Neuron (in vitro differentiated cells): ENCODE data around the gene CD3D.

Experiments
- H2AFZ ChIP-seq: one replicate; pipeline ENCODE4 v1.6.1; 2013; ENCODE audit warnings: low read depth, mild to moderate bottlenecking, inconsistent platforms, low read length, moderate library complexity
- H3K27me3 ChIP-seq: one replicate; pipeline ENCODE4 v1.6.1; 2013; ENCODE audit warnings: low read length; ENCODE audit not compliant: insufficient read depth
- H3K36me3 ChIP-seq: one replicate; pipeline ENCODE4 v1.6.1; 2013; ENCODE audit warnings: low read length; ENCODE audit not compliant: insufficient read depth
- H3K4me1 ChIP-seq: one replicate; pipeline ENCODE4 v1.6.1; 2013; ENCODE audit warnings: low read length; ENCODE audit not compliant: insufficient read depth
- H3K4me3 ChIP-seq: 2 replicates; pipeline ENCODE4 v1.5.1; 2013; ENCODE audit warnings: mild to moderate bottlenecking, low read length, moderate library complexity
- H3K9me3 ChIP-seq: one replicate; pipeline ENCODE4 v1.6.1; 2013; ENCODE audit warnings: low read length

CD3D gene

DNA sequence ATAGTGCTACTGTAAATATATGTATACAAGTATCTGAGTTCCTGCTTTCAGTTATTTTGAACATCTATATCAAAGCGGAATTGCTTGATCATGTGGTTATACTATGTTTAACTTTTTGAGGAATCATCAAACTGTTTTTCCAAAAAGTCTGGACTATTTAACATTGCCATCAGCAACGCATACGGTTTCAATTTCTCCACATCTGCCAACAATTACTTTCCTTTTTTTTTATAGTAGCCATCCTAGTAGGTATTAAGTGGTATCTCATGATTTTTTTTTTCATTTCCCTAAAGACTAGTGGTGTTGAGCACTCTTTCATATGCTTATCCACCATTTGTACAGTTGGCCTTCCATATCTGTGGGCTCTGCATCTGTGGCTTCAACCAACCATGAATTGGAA lies 15.6 kb upstream of the CD3D start:
- Histone ChIP-seq H3K4me1 (peaks cover 5% of the 10 kb centered on the region), H2AFZ (no peak overlapping the region), H3K9me3 (no peaks in the 10 kb centered on the region), H3K36me3 (no peaks in the 10 kb centered on the region), H3K27me3 (no peaks in the 10 kb centered on the region), H3K4me3 (no peak overlapping the region)

DNA sequence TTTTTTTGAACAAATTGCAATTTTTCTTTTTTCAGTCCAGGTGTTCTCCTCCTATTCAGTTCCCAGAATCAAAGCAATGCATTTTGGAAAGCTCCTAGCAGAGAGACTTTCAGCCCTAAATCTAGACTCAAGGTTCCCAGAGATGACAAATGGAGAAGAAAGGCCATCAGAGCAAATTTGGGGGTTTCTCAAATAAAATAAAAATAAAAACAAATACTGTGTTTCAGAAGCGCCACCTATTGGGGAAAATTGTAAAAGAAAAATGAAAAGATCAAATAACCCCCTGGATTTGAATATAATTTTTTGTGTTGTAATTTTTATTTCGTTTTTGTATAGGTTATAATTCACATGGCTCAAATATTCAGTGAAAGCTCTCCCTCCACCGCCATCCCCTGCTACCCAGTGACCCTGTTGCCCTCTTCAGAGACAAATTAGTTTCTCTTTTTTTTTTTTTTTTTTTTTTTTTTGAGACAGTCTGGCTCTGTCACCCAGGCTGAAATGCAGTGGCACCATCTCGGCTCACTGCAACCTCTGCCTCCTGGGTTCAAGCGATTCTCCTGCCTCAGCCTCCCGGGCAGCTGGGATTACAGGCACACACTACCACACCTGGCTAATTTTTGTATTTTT lies 10.7 kb upstream of the CD3D start:
- Histone ChIP-seq H3K27me3 (peaks cover 19% of the 10 kb centered on the region), H3K4me1 (no peaks in the 10 kb centered on the region), H3K9me3 (no peaks in the 10 kb centered on the region), H3K4me3 (no peak overlapping the region), H2AFZ (no peak overlapping the region), H3K36me3 (no peaks in the 10 kb centered on the region)

DNA sequence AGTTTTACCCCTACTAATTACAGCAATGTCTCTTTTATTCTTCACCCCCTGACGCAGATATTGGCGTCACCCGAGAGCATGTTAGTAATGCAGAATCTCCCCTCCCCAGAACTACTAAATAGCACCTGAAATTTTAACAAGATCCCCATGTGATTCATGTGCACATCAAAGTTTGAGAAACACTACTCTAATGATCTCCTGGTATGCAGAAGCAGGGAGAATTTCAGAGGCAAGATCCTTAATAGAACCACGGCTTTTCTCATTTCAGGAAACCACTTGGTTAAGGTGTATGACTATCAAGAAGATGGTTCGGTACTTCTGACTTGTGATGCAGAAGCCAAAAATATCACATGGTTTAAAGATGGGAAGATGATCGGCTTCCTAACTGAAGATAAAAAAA lies 7.0 kb upstream of the CD3D start:
- no peak overlapping the region for H2AFZ ChIP-seq
- H3K27me3 ChIP-seq: peaks cover 19% of the 10 kb centered on the region
- no peaks in the 10 kb centered on the region for H3K4me1 ChIP-seq
- H3K36me3 ChIP-seq: no peaks in the 10 kb centered on the region
- no peak overlapping the region for H3K4me3 ChIP-seq
- no peaks in the 10 kb centered on the region for H3K9me3 ChIP-seq

DNA sequence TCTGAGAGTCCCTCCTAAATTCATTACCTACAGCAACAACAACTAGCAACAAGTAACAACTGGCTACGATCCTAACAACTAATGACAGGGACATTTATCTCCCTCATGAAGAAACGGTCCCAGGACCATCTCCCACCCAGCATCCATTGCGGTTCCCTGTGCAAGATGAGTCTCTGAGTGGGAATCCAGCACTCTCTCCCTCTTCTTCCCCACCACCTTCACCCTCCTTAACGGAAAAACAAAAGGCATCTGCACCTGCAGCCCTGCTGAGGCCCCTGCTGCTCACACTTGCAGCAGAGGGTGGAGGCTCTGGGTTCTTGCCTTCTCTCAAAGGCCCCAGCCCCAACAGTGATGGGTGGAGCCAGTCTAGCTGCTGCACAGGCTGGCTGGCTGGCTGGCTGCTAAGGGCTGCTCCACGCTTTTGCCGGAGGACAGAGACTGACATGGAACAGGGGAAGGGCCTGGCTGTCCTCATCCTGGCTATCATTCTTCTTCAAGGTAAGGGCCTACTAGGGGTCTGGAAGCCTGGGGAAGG lies 1.5 kb upstream of the CD3D start, which contains the start of gene CD3G:
Gene CD3G (plus strand): TSS at position 364 of the 535 bp plus-strand sequence. CDS start 80 bp downstream, at position 444.
- Histone ChIP-seq H3K4me1 (no peaks in the 10 kb centered on the region), H3K36me3 (no peaks in the 10 kb centered on the region), H2AFZ (no peak within 1 kb of the TSS), H3K9me3 (no peaks in the 10 kb centered on the region), H3K4me3 (no peak within 1 kb of the TSS), H3K27me3 (peaks cover 15% of the 10 kb centered on the region)

DNA sequence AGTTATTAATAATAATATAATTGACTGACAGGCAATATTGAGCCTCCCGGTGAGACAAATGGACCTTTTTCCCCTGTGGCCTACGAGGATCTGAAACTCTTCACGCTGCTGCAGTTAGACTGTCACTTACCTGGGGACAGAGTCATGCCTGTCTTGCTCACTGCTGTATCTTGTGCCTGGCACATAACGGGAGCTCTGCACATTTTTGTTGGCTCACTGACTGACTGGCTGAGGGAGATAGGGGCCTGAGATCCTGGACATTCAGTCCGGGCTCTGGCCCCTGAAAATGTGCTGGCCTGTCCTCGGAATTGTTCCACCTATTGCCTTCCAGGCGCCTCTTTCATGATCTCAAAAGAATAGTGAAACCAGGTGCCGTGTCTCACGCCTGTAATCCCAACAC lies 743 bp upstream of the CD3D start:
- Histone ChIP-seq H3K27me3 (peaks cover 9% of the 10 kb centered on the region), H2AFZ (no peak overlapping the region), H3K9me3 (no peaks in the 10 kb centered on the region), H3K36me3 (no peaks in the 10 kb centered on the region), H3K4me3 (no peak overlapping the region), H3K4me1 (no peaks in the 10 kb centered on the region)

DNA sequence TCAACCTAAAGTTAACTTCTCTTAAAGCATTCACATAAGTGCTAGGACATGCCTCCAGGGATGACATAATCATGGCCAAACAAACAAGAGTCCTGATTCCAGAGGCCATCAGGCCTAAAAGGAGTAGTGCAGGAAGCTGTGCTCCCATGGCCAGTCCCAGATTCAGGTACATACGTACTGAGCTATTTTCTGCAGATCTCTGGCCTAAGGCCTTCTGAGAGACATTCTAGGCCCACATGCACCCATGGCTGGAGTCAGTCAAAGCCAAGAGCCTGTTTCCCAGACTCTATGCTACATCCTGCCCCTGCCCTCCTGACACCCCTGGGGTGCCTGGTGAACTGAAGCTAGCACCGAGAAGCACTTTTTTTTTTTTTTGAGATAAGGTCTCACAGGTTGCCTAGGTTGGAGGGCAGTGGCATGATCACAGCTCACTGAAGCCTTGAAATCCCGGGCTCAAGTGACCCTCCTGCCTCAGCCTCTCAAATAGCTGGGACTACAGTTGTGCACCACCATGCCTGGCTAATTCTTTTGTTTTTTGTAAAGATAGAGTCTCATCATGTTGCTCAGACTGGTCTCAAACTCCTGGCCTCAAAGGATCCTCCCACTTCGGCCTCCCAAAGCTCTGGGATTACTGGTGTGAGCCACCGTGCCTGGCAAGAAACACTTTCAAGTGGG lies 553 bp downstream of the CD3D start:
- no peak overlapping the region for H3K4me3 ChIP-seq
- H3K4me1 ChIP-seq: no peaks in the 10 kb centered on the region
- H3K27me3 ChIP-seq: peaks cover 9% of the 10 kb centered on the region
- H3K9me3 ChIP-seq: no peaks in the 10 kb centered on the region
- no peak overlapping the region for H2AFZ ChIP-seq
- H3K36me3 ChIP-seq: no peaks in the 10 kb centered on the region

DNA sequence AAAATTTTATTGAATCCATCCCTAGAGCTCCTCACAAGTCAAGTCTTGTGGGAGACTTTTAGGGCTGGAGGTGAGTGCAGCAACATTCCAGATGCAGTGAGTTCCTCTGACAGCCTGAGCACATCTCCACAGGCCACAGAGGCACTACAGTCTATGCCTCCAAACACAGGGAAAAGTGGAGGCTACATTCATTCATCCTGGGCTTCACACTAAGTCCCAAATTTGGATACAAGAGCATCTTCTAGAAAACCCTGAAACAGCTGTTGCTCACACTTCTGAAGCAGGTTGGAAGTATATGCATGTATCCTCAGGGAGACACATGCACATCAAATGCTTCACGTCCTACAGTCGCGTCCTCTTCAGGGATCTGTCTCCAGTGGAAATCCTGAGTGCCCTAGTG lies 1.2 kb downstream of the CD3D start:
- H3K4me3 ChIP-seq: no peak overlapping the region
- no peak overlapping the region for H2AFZ ChIP-seq
- H3K27me3 ChIP-seq: peaks cover 9% of the 10 kb centered on the region
- H3K9me3 ChIP-seq: no peaks in the 10 kb centered on the region
- no peaks in the 10 kb centered on the region for H3K36me3 ChIP-seq
- no peaks in the 10 kb centered on the region for H3K4me1 ChIP-seq

DNA sequence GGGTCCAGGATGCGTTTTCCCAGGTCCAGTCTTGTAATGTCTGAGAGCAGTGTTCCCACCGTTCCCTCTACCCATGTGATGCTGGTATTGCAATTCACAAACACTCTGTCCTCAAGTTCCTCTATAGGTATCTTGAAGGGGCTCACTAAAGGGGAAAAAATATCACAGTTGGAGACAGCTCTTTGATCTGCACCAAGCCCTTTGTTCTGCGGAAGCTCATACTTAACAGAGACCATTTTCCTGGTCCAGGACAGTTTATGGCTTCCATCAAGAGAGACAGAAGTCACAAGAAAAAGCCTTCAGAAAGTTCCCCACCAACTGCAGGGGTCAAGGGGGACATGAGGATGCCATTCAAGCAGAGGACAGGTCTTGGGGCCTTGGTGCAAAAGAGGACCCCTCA lies 2.1 kb downstream of the CD3D start:
- Histone ChIP-seq H3K4me3 (no peak overlapping the region), H3K4me1 (no peaks in the 10 kb centered on the region), H3K27me3 (peaks cover 9% of the 10 kb centered on the region), H3K9me3 (no peaks in the 10 kb centered on the region), H2AFZ (no peak overlapping the region), H3K36me3 (no peaks in the 10 kb centered on the region)

DNA sequence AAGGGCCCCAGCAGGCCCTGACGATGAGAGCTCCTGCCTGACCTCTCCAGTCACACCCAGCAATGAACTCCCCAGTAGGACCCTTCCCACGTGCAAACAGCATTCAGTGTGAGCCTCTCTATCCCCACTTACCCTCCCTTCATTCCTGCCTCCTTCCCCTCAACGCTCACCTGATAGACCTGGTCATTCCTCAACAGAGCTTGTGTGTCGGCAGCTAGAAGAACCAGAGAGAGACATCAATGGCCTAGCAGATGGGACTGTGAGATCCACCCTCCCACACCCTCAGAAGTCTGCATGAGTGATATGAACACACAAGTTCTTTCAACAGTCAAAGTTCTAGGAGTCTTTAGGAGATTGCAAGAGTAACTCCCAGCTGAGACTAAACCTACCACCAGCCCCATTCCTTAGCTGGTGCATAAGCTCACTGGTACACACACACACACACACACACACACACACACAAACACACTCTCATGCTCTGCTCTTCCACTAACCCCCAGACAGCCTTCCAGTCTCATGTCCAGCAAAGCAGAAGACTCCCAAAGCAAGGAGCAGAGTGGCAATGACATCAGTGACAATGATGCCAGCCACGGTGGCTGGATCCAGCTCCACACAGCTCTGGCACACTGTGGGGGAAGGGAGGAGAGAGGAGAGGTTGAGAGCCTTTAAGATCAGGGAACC lies 3.1 kb downstream of the CD3D start:
- no peak overlapping the region for H3K4me3 ChIP-seq
- H3K27me3 ChIP-seq: peaks cover 9% of the 10 kb centered on the region
- H2AFZ ChIP-seq: no peak overlapping the region
- H3K4me1 ChIP-seq: no peaks in the 10 kb centered on the region
- H3K36me3 ChIP-seq: no peaks in the 10 kb centered on the region
- no peaks in the 10 kb centered on the region for H3K9me3 ChIP-seq

DNA sequence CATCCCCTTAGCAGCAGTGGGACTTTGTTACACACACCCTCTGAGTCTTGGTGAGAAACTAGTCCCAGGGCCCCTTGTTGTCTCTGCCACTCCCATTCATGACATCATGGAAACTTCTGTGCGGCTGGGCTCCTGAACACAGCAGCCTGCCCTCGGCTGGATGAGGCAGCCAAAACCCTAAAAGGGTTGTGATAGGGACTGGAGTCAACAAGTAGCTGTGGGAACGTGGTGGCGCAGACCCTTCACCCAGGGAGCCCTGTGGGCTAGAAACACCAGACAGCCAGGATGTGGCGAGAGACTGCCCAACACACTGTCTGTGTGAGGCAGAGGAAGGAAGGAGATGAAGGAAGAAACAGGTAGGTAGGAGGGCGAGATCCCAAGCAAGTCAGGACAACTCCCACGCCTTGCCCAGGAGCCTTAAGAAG lies 3.9 kb downstream of the CD3D start:
- no peaks in the 10 kb centered on the region for H3K4me1 ChIP-seq
- no peak overlapping the region for H2AFZ ChIP-seq
- no peaks in the 10 kb centered on the region for H3K9me3 ChIP-seq
- H3K4me3 ChIP-seq: no peak overlapping the region
- H3K36me3 ChIP-seq: no peaks in the 10 kb centered on the region
- peaks cover 2% of the 10 kb centered on the region for H3K27me3 ChIP-seq

DNA sequence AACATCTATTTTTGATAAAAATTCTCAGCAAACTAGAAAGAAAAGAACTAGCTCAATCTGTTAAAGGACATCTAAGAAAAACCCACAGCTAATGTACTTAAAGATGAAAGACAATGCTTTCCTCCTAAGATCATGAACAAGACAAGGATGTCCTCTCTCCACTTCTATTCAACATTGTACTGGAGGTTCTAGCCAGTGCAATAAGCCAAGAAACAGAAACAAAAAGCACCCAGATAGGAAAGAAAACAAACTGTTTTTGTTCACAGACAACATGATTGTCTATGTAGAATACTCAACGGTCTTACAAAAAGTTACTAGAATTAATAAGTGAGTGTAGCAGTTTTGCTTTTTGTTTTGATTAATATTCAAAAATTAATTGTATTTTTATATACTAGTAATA lies 7.8 kb downstream of the CD3D start:
- no peaks in the 10 kb centered on the region for H3K4me1 ChIP-seq
- no peaks in the 10 kb centered on the region for H3K9me3 ChIP-seq
- H3K36me3 ChIP-seq: no peaks in the 10 kb centered on the region
- no peak overlapping the region for H3K4me3 ChIP-seq
- no peaks in the 10 kb centered on the region for H3K27me3 ChIP-seq
- H2AFZ ChIP-seq: no peak overlapping the region

DNA sequence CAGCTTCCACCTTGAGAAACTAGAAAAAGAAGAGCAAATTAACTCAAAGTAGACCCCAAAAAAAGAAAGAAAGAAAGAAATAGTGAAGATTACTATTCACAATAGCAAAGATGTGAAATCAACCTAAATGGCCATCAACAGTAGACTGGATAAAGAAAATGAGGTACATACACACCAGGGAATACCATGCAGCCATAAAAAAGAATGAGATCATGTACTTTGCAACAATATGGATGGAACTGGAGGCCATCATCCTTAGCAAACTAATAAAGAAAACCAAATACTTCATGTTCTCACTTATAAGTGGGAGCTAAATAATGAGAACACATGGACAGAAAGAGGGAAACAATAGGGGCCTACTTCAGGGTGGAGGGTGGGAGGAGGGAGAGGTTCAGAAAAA lies 13.8 kb downstream of the CD3D start:
- Histone ChIP-seq H3K4me1 (no peaks in the 10 kb centered on the region), H3K4me3 (no peak overlapping the region), H3K9me3 (no peaks in the 10 kb centered on the region), H2AFZ (no peak overlapping the region), H3K36me3 (no peaks in the 10 kb centered on the region), H3K27me3 (no peaks in the 10 kb centered on the region)

DNA sequence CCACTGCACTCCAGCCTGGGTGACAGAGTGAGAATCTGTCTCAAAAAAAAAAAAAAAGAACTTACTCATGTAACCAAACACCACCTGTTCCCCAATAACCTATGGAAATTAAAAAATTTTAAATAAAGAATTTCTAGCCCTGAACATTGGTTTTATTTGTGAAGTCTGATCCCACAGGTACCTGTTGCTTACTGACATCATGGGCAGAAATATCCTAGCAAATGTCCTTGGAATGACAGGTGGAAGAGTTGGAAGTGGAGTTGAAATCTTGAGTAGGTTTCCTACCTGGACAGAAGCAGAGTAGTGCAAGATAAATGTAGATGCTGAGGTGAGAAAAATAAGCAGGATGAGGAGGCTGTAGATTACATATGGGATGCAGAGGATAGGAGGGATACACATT lies 17.2 kb downstream of the CD3D start:
- Histone ChIP-seq H3K4me3 (no peak overlapping the region), H2AFZ (no peak overlapping the region), H3K36me3 (no peaks in the 10 kb centered on the region), H3K27me3 (no peaks in the 10 kb centered on the region), H3K9me3 (no peaks in the 10 kb centered on the region), H3K4me1 (no peaks in the 10 kb centered on the region)
